ENCODE data around the gene PSMA2. TPM values are rescaled to one million over a fixed set of nuclear protein-coding genes. Genes with fewer than 3 reads are reported as not detected.

Gene PSMA2
- total RNA-seq, 1 experiment from 2014 or later = 152 TPM

DNA sequence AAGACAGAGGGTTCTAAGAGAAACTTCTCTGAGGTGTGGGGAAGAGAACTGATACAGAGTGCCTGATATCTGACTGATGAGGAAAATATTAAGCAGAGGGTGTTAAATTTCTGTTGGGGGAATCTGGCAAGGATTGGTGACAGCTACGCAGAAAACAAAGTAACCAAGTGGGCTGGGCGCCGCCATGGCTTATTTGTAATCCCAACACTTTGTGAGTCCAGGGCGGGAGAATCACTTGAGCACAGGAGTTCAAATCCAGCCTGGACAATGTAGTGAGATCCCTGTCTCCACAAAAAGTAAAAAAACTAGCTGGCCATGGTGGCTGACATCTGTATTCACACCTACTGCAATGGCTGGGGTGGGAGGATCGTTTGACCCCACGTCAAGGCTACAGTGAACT, 18.0 kb downstream of the PSMA2 start:
- no peaks in the 10 kb centered on the region for H4K20me1 ChIP-seq (ENCODE audit: insufficient read depth)
- no peak for ATAC-seq
- H3K9me2 ChIP-seq (ENCODE audit: insufficient read depth) = no peaks in the 10 kb centered on the region
- H3K9me3 ChIP-seq (ENCODE audit: control insufficient read depth in 1 of 2, insufficient read depth in 1 of 2, low read depth in 1 of 2, low read length in 2 of 2) = no peaks in the 10 kb centered on the region
- intact Hi-C loops (cut with micrococcal nuclease) = no loop called here
- RAD21 ChIA-PET (ENCODE audit: low non-redundant PET in 1 of 2, low total read pairs in 2 of 2, uncharacterized antibody in 2 of 2, unreplicated experiment in 2 of 2) = no interaction called here
- H3K27me3 ChIP-seq (ENCODE audit: insufficient read depth, low read length) = no peaks in the 10 kb centered on the region
- no peak overlapping the region for H3K27ac ChIP-seq (ENCODE audit: low read depth, low read length)
- peaks cover 14 to 23% of the 10 kb centered on the region in 2 experiments for H3K36me3 ChIP-seq (ENCODE audit: control insufficient read depth in 1 of 2, insufficient read depth in 2 of 2, low read length in 2 of 2)
- POLR2A ChIA-PET = no interaction called here
- CTCF ChIA-PET = no interaction called here
- H3K4me1 ChIP-seq (ENCODE audit: control insufficient read depth in 1 of 2, insufficient read depth in 2 of 2, low read length in 2 of 2) = peaks cover 0 to 17% of the 10 kb centered on the region in 2 experiments; a peak in 2 of 4 replicates
- peaks cover 6% of the 10 kb centered on the region; the same call in 1 of the 2 replicates for H3K79me2 ChIP-seq (ENCODE audit: insufficient read depth, low read length)
- BruUV-seq (replicated peaks) = no TSS peak
- TF ChIP-seq REST (IDR thresholded peaks at IDR 0.05; ENCODE audit: low read depth) (no peak), SRF (IDR thresholded peaks at IDR 0.05; ENCODE audit: low read depth) (no peak), YY1 (IDR thresholded peaks at IDR 0.05; ENCODE audit: extremely low read depth, insufficient replicate concordance, low read depth, low read length) (no peak), POLR2AphosphoS5 (IDR thresholded peaks at IDR 0.05; ENCODE audit: low read depth, low read length) (no peak), JUND (IDR thresholded peaks at IDR 0.05) (no peak), FOSL1 (IDR thresholded peaks at IDR 0.05; ENCODE audit: low read depth) (no peak), ELF1 (IDR thresholded peaks at IDR 0.05; ENCODE audit: borderline replicate concordance, low read depth) (no peak), CEBPB (IDR thresholded peaks at IDR 0.05; ENCODE audit: low read depth) (no peak), TCF7L2 (IDR thresholded peaks at IDR 0.05; ENCODE audit: borderline replicate concordance, extremely low read depth, insufficient read depth, insufficient read length) (no peak), RAD21 (IDR thresholded peaks at IDR 0.05; ENCODE audit: low read depth) (no peak), EGR1 (IDR thresholded peaks at IDR 0.05; ENCODE audit: low read depth) (no peak), EZH2 (IDR thresholded peaks at IDR 0.05) (no peak), POLR2A (IDR thresholded peaks at IDR 0.05; ENCODE audit: borderline replicate concordance, extremely low read depth, insufficient read depth, insufficient read length) (no peak), MAX (IDR thresholded peaks at IDR 0.05) (no peak), EZH2phosphoT487 (IDR thresholded peaks at IDR 0.05; ENCODE audit: borderline replicate concordance) (no peak), SP1 (IDR thresholded peaks at IDR 0.05; ENCODE audit: low read depth) (no peak), SIN3A (IDR thresholded peaks at IDR 0.05; ENCODE audit: low read depth) (no peak), ZFX (IDR thresholded peaks at IDR 0.05) (no peak)
- TF ChIP-seq, protein P1, sequence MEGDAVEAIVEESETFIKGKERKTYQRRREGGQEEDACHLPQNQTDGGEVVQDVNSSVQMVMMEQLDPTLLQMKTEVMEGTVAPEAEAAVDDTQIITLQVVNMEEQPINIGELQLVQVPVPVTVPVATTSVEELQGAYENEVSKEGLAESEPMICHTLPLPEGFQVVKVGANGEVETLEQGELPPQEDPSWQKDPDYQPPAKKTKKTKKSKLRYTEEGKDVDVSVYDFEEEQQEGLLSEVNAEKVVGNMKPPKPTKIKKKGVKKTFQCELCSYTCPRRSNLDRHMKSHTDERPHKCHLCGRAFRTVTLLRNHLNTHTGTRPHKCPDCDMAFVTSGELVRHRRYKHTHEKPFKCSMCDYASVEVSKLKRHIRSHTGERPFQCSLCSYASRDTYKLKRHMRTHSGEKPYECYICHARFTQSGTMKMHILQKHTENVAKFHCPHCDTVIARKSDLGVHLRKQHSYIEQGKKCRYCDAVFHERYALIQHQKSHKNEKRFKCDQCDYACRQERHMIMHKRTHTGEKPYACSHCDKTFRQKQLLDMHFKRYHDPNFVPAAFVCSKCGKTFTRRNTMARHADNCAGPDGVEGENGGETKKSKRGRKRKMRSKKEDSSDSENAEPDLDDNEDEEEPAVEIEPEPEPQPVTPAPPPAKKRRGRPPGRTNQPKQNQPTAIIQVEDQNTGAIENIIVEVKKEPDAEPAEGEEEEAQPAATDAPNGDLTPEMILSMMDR (IDR thresholded peaks at IDR 0.05 in 2 of 3, conservative IDR thresholded peaks at IDR 0.05 in 1 of 3; ENCODE audit: borderline replicate concordance in 1 of 3, insufficient read depth in 1 of 3, low read depth in 2 of 3, low read length in 2 of 3) = no peak
- TF ChIP-seq, protein P2, sequence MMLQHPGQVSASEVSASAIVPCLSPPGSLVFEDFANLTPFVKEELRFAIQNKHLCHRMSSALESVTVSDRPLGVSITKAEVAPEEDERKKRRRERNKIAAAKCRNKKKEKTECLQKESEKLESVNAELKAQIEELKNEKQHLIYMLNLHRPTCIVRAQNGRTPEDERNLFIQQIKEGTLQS (IDR thresholded peaks at IDR 0.05) = no peak
- no peak overlapping the region for H3K9ac ChIP-seq (ENCODE audit: low read length)
- H3K4me2 ChIP-seq (ENCODE audit: low read length) = no peak overlapping the region
- no peak overlapping the region for H2AFZ ChIP-seq (ENCODE audit: low read depth, low read length, poor library complexity, severe bottlenecking)
- DNase-seq (ENCODE audit: low read depth, low spot score) = no peak
- no peak overlapping the region for H3K4me3 ChIP-seq (replicated peaks in 1 of 2; ENCODE audit: low read depth in 1 of 2, low read length in 2 of 2)
